NCI-H1417 treated with DMSO at 0.1 percent for 48 hours (cell line): ENCODE results near the gene CLCA4.

Experiments
- DNase-seq: peaks from one replicate; lab custom pipeline; 2025; lab: John Stamatoyannopoulos, UW

Gene CLCA4

DNA sequence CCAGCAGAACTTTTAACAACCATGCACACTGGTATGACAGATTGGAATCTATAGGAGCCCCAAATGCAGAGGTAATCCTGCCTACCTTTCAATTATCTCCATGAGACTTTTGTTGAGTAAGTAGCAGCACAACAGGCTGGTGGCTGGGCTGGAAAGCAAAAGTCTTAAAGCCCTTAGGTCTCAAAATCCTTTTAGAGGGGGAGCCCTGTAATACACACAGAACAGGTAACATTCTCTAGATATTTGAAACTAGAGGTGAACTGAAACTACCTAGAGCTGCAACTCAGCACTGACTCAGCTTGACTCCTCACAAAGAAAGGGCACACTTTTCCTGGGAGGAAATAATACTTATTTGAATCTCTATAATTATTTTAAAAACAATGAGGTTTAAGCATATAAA is 71.5 kb downstream of the CLCA4 start:
- no peak for DNase-seq

DNA sequence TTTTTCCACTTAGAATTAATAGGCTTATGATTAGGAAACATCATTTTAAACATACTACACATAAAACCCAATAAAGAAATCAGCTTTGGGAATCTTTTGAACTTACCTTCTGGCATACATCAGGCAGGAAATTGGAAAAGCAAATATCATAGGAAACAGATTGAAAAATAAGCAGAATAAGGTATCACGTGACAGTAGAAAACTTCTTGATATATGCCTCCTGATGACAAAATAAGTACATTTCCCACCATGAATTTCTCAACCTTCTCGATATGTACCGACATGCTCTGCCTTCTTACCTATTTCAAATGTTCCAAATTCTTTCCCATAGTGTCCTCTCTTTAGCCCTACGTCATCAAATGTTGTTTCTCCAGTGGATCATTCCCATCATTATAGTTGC is 72.4 kb downstream of the CLCA4 start:
- no peak for DNase-seq

- no peak for DNase-seq
Observed at GRCh38 chr1:86621286-86621685, 74.4 kb downstream of the CLCA4 start.
